Astrocyte of the spinal cord (primary cell): ENCODE results near the gene SLC26A2.
A peak's percentile ranks its signal among the peaks of the same experiment; 100 is the strongest.

ENCODE experiments used
- DNase-seq: peaks from one replicate; pipeline ENCODE4 v3.0.0; 2011; ENCODE audit warnings: low read depth, low spot score
- H3K4me3 ChIP-seq: 2 replicates; pipeline ENCODE4 v1.5.1; 2011; ENCODE audit warnings: low read depth, mild to moderate bottlenecking, low read length, moderate library complexity
- in situ Hi-C: cut with HindIII; loops from 2 replicates; pipeline ENCODE4 v1.10.0; 2017; ENCODE audit warnings: low sequenced_read_pairs
- TF ChIP-seq, protein P1 (sequence below): IDR thresholded peaks from 2 replicates; pipeline ENCODE4 v1.5.1; 2012; ENCODE audit warnings: low read depth, mild to moderate bottlenecking, low read length, inconsistent platforms

Gene SLC26A2

DNA sequence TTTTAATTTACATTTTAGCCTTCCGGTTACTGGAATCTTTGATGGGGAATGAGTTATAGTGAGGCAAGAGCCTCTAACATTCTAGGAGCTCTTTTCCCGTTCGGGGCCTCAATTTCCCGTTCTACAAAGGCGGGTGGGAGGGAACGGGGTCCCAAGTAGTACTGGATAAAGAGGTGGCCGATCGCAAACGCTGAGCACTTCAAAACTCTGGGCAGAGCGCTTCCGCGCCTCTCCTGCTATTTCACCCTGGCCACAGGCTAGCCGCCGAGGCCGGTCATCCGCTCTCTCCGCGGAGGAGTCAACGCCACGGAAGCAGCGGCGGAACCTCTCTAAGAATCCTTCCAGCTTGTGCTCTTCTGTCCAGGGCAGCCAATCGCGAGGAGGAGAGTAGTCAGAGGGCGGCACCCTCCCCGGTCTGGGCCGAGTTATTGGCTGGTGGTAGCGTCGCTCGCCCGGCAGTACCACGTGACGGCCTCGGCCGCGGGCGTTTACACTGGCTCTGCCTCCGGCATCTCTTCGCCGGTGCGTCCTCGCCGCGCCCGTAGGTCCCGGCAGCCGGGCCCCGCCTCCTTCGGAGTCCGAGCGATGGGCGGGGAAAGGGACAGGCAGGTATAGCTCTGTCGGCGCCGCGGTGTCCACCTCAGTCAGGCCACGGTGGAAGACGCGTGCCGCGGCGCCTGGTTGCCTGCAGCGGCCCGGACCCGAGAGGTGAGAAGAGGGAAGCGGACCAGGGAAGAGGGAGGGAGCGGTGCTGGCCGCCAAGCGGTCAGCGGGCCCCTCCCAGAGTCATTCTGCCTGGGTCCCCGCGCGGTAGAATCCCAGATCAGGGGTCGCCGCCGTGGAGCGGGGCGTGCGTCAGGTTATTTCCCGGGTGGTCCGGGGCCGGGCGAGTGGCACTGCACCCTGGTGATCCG, at the start of gene SLC26A2:
SLC26A2 (plus strand) TSS at position 487 of the 914 bp plus-strand sequence. CDS start 16,895 bp downstream, outside the sequence.
- H3K4me3 ChIP-seq: peak within 1 kb of the TSS; percentile 78
- in situ Hi-C loops: no loop called here
- DNase-seq: peak; percentile 98
- TF ChIP-seq, protein P1, sequence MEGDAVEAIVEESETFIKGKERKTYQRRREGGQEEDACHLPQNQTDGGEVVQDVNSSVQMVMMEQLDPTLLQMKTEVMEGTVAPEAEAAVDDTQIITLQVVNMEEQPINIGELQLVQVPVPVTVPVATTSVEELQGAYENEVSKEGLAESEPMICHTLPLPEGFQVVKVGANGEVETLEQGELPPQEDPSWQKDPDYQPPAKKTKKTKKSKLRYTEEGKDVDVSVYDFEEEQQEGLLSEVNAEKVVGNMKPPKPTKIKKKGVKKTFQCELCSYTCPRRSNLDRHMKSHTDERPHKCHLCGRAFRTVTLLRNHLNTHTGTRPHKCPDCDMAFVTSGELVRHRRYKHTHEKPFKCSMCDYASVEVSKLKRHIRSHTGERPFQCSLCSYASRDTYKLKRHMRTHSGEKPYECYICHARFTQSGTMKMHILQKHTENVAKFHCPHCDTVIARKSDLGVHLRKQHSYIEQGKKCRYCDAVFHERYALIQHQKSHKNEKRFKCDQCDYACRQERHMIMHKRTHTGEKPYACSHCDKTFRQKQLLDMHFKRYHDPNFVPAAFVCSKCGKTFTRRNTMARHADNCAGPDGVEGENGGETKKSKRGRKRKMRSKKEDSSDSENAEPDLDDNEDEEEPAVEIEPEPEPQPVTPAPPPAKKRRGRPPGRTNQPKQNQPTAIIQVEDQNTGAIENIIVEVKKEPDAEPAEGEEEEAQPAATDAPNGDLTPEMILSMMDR: no peak

DNA sequence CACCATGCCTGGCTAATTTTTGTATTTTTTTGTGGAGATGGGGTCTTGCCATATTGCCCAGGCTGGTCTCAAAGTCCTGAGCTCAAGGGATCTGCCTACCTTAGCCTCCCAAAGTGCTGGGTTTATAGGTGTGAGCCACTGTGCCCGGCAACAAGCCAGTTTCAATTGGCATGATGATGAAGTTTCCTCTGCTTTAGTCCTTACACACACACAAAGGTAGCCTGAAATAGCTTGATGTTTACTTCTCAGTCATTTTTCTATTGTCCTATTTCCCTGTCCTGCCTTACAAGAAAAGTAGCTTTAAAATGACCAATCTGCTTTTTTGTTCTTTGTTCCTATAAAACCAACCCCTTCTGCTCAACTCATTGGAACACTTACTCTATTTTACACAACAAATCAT, 49.5 kb upstream of the SLC26A2 start:
- TF ChIP-seq, protein P1: no peak
- no peak for DNase-seq
- in situ Hi-C loops: no loop called here
- H3K4me3 ChIP-seq: no peak overlapping the region

DNA sequence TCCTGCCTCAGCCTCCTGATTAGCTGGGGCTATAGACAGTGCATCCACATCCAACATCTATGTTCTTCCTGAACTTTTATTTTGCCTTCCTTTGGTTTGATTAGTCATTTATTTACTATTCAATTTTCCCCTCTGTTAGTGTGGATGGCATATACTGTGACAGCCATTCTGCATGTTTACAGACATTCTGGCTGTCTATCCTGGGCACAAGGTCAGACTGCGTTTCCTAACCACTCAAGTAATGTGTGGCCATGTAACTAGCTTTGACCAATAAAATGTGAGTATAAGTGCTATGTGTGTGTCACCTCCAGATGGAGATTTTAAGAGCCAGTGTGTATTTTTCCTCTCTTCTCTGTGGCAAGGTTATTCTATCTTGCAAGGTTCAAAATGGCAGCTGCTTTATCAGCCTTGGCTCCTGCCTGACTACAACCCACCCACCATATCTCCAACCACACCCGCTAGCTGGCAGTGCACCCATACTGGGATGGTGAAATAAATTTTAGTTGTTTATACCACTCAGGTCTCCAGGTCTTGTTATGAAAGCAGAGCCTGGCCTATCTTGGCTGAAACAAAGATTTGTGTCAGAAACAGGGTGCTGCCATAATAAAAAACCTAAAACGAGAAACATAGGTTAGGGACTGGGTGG, 48.2 kb upstream of the SLC26A2 start:
- in situ Hi-C loops: no loop called here
- DNase-seq: no peak
- H3K4me3 ChIP-seq: no peak overlapping the region
- TF ChIP-seq, protein P1: no peak

DNA sequence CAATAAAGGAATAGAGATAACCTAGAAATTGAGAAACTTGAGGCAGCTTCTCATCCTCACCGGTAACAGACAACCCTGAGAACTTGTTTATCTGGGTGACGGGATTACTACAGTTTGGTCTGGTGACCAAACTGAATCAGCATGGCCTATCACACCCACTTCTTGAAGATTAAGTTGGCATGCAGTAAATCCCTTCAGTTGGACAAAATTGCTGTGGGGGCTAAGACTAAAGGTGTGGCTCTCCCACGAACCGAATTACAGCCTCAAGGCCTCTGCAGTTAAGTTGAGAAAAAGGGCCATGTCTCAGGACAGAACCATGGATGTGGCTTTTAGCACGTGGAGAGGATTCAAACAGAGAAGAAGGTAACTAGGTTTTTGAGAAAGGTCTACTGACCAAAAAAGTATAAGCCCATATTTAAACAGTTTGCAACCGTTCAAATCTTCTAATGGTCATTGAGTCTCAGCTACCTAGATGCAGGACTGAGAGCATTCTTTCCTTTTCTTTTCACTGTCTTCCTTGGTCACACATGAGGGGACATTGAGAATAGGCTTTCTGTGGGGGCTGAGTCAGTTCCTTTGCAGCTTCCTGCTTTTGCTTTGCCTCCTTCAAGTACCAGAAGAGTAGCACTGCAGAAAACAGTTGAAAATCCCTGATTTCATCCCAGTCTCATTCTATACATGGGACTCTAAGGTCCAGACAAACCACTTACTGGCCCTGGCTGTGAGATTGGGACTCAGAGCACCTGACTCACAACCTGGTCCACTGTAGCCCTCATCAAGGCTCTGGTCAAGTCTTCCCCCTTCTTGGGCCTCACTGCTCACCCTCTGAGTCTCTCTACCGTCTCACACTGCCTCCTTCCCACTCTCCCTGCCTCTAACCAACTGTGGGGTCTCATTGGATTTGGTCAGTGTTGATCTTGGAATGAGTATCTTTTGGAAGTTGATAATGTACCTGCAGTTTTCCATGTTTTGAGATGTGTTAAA, 46.8 kb upstream of the SLC26A2 start:
- in situ Hi-C loops: no loop called here
- no peak for DNase-seq
- TF ChIP-seq, protein P1: no peak
- no peak overlapping the region for H3K4me3 ChIP-seq

DNA sequence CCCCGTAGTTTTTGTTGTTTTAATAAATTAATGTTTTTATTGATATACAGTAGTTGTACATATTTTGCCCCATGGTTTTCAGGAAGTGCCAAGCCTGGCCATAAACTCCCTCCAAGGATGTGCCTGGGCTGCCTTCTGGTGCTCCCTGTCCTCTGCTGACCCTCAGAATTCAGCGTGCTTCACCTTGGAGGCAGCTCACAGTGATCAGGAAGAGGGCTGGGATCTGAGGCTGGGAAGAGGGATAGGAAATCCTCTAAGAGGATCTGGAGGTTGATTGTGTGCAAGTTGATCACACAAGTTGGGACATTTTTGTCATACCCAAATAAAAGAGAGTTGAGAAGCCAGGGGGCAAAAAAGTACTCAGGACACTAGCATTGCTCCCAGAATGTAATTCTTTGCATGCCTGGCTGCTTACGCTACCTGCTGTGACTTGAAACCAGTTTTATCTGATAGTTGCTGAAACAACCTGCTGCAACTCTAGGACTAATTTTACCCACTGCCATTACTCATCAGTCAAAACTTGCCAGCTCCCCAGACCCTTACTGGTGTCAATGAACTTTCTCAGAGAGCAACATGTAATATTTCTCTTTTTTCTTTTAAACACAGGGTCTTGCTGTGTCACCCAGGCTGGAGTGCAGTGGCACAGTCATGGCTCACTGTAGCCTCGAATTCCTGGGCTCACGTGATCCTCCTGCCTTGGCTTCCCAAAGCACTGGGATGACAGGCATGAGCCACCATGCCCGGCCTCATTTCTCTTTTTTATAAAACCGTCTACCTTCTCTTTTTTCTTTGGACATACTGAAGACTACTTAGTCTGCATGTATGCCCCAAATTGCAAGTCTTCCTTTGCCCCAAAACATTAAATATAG, 44.9 kb upstream of the SLC26A2 start:
- in situ Hi-C loops: no loop called here
- DNase-seq: peak; percentile 32
- TF ChIP-seq, protein P1: no peak
- H3K4me3 ChIP-seq: no peak overlapping the region
